Measurements from ENCODE around the gene SPAG16.

DNA sequence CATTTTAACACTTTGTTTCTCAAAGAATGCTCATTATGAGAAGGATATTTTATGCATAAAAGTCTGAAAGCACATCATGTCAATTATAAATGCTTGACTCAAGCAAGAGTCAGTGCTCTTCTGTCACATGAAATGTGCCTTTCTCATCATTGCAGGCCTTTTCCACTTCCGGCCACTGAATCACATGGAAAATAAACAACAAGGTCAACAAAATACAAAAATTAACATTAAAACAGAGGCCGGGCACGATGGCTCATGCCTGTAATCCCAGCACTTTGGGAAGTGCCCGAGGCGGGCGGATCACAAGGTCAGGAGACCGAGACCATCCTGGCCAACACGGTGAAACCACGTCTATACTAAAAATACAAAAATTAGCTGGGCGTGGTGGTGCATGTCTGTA is 480.6 kb downstream of the SPAG16 start:
- TF ChIP-seq, protein P1, sequence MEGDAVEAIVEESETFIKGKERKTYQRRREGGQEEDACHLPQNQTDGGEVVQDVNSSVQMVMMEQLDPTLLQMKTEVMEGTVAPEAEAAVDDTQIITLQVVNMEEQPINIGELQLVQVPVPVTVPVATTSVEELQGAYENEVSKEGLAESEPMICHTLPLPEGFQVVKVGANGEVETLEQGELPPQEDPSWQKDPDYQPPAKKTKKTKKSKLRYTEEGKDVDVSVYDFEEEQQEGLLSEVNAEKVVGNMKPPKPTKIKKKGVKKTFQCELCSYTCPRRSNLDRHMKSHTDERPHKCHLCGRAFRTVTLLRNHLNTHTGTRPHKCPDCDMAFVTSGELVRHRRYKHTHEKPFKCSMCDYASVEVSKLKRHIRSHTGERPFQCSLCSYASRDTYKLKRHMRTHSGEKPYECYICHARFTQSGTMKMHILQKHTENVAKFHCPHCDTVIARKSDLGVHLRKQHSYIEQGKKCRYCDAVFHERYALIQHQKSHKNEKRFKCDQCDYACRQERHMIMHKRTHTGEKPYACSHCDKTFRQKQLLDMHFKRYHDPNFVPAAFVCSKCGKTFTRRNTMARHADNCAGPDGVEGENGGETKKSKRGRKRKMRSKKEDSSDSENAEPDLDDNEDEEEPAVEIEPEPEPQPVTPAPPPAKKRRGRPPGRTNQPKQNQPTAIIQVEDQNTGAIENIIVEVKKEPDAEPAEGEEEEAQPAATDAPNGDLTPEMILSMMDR (IDR thresholded peaks at IDR 0.05): no peak
- TF ChIP-seq POLR2A (IDR thresholded peaks at IDR 0.05) (no peak), POLR2AphosphoS5 (IDR thresholded peaks at IDR 0.05) (no peak)

All from prostate gland (tissue), 2 donors.